K562 (cell line): Measurements from ENCODE around the gene CMTM4. TPM values are rescaled to one million over a fixed set of nuclear protein-coding genes. Genes with fewer than 3 reads are reported as not detected.

Source experiments
- ATAC-seq: fragments of 200-7000 bp; cut with Tn5 transposase; 3 replicates; pipeline ENCODE4 v1.9.1; 2020; ENCODE audit warnings: moderate library complexity
- BruUV-seq: library from RNA; stranded (reverse); fragments of 400-500 nt; replicated peaks from 2 replicates; lab custom pipeline; 2021; lab: Mats Ljungman, UMichigan
- CTCF ChIA-PET: fragments of 300-600 bp; formaldehyde crosslinking; extraction: SDS; loops from one replicate; lab custom pipeline; 2021; ENCODE audit warnings: low intra/inter-chr PET ratio; lab: Yijun Ruan, JAX
- POLR2A ChIA-PET: fragments of 300-600, 350-650 bp; sonication (Branson Sonifier 250); formaldehyde crosslinking; extraction: SDS; loops from one replicate; lab custom pipeline; 2021; ENCODE audit warnings: antibody characterized with exemption, inconsistent platforms; lab: Yijun Ruan, JAX
- DNase-seq, 4 experiments: peaks; one replicate each; pipeline versions ENCODE4 v3.0.0 to v3.0.0-alpha.2; 2011 to 2018; ENCODE audit warnings: low spot score in 3 of 4, mixed read lengths in 3 of 4; ENCODE audit errors: extremely low read depth in 1 of 4
- FAIRE-seq: peaks from 2 replicates; lab custom pipeline; 2011; peaks lifted over from hg19 to GRCh38; lab: Jason Lieb, UNC
- H2AFZ ChIP-seq: 2 replicates; pipeline ENCODE4 v1.6.0; 2011; ENCODE audit warnings: low read depth, low read length, control low read depth, inconsistent platforms
- H3K27ac ChIP-seq: fragments of 200-600 bp; 3 replicates; pipeline ENCODE4 v1.8.0; 2011; ENCODE audit warnings: low read depth, mild to moderate bottlenecking, control low read depth, inconsistent platforms, low read length, moderate library complexity, mixed read lengths; ENCODE audit errors: extremely low read depth
- H3K27me3 ChIP-seq, 2 experiments: fragments of 300-600 bp in 1 of 2; 2 replicates in 1 of 2; 3 replicates in 1 of 2; pipeline versions ENCODE4 v1.6.0 to v1.8.0; 2011; ENCODE audit warnings: inconsistent platforms in 2 of 2, low read length in 2 of 2, mild to moderate bottlenecking in 1 of 2, mixed read lengths in 1 of 2, moderate library complexity in 1 of 2; ENCODE audit not compliant: control insufficient read depth in 2 of 2, insufficient read depth in 2 of 2
- H3K36me3 ChIP-seq: fragments of 300-600 bp; 3 replicates; pipeline ENCODE4 v1.8.0; 2011; ENCODE audit warnings: mild to moderate bottlenecking, low read length, inconsistent platforms; ENCODE audit not compliant: control insufficient read depth, insufficient read depth
- H3K4me1 ChIP-seq, 2 experiments: fragments of 200-600 bp in 1 of 2; replicated peaks in 1 of 2; 2 replicates in 1 of 2; 3 replicates in 1 of 2; pipeline versions ENCODE4 v1.5.1 to v1.8.0; 2011; ENCODE audit warnings: inconsistent platforms in 2 of 2, low read length in 2 of 2, mild to moderate bottlenecking in 1 of 2, mixed read lengths in 1 of 2, moderate library complexity in 1 of 2; ENCODE audit not compliant: control insufficient read depth in 2 of 2, insufficient read depth in 2 of 2
- H3K4me2 ChIP-seq: 2 replicates; pipeline ENCODE4 v1.6.1; 2011; ENCODE audit warnings: low read length, control low read depth, inconsistent platforms, mixed read lengths; ENCODE audit not compliant: insufficient read depth
- H3K4me3 ChIP-seq: fragments of 200-600 bp; sonication (generic), shearing (Covaris generic); 2 replicates; pipeline ENCODE4 v1.5.1; 2016; ENCODE audit warnings: control low read depth, inconsistent platforms
- H3K79me2 ChIP-seq: fragments of 200-600 bp; 3 replicates; pipeline ENCODE4 v1.8.0; 2011; ENCODE audit warnings: low read length, inconsistent platforms; ENCODE audit not compliant: control insufficient read depth, insufficient read depth
- H3K9ac ChIP-seq, 2 experiments: 2 replicates each; pipeline versions ENCODE4 v1.6.0 to v1.6.1; 2011; ENCODE audit warnings: low read depth in 2 of 2, low read length in 2 of 2, control low read depth in 1 of 2, inconsistent platforms in 1 of 2, mild to moderate bottlenecking in 1 of 2, mixed read lengths in 1 of 2; ENCODE audit not compliant: insufficient read depth in 1 of 2
- H3K9me1 ChIP-seq: one replicate; pipeline ENCODE4 v1.6.0; 2011; ENCODE audit warnings: inconsistent platforms, mild to moderate bottlenecking, low read length, moderate library complexity; ENCODE audit not compliant: control insufficient read depth, insufficient read depth
- H3K9me3 ChIP-seq: replicated peaks from 2 replicates; pipeline ENCODE4 v1.5.1; 2011; ENCODE audit warnings: low read depth, low read length, inconsistent platforms; ENCODE audit not compliant: control insufficient read depth, insufficient read depth
- H4K20me1 ChIP-seq: replicated peaks from 2 replicates; pipeline ENCODE4 v1.6.1; 2011; ENCODE audit warnings: low read length, inconsistent platforms, mixed read lengths; ENCODE audit not compliant: control insufficient read depth, insufficient read depth
- FOXM1 ChIP-seq, 2 experiments: fragments of 450-650 bp in 1 of 2; sonication (generic) in 1 of 2; formaldehyde crosslinking in 1 of 2; IDR thresholded peaks; 2 replicates each; pipeline versions ENCODE4 v1.6.1 to v1.9.0; 2017 to 2022; ENCODE audit warnings: low read depth in 2 of 2, mild to moderate bottlenecking in 2 of 2, missing genetic modification reagents in 1 of 2, moderate library complexity in 1 of 2
- MCM2 ChIP-seq: fragments of 450-650 bp; IDR thresholded peaks from 2 replicates; pipeline ENCODE4 v1.6.1; 2017; ENCODE audit warnings: low read depth, mild to moderate bottlenecking
- SIN3B ChIP-seq: fragments of 450-650 bp; IDR thresholded peaks from 2 replicates; pipeline ENCODE4 v1.6.1; 2017; ENCODE audit warnings: low read depth, mild to moderate bottlenecking, moderate library complexity
- SNIP1 ChIP-seq: fragments of 450-650 bp; IDR thresholded peaks from 2 replicates; pipeline ENCODE4 v1.7.1; 2017; ENCODE audit warnings: low read depth, mild to moderate bottlenecking
- ZBTB7A ChIP-seq: IDR thresholded peaks from 2 replicates; pipeline ENCODE4 v1.6.1; 2011; ENCODE audit warnings: low read depth, mild to moderate bottlenecking, low read length, moderate library complexity, borderline replicate concordance; ENCODE audit not compliant: control insufficient read depth
- ZNF133 ChIP-seq: fragments of 250-450 bp; sonication (Bioruptor Pico); IDR thresholded peaks from 2 replicates; pipeline ENCODE4 v1.4.0; 2020; ENCODE audit warnings: mild to moderate bottlenecking
- ZNF165 ChIP-seq: fragments of 250-450 bp; sonication (Bioruptor Pico); IDR thresholded peaks from 2 replicates; pipeline ENCODE4 v1.4.0; 2020; ENCODE audit warnings: borderline replicate concordance
- WGBS: fragments of 100-300 bp; shearing (Covaris generic); methylation state at CpG from one replicate; pipeline ENCODE4 v1.1.6; 2016; ENCODE audit warnings: low coverage, mixed read lengths; ENCODE audit not compliant: insufficient coverage; ENCODE audit errors: missing lambda C conversion rate; 5-methylcytosine and 5-hydroxymethylcytosine counted together
- in situ Hi-C: fragments of 300-500 bp; cut with MboI; formaldehyde crosslinking; loops from 4 replicates; pipeline ENCODE4 v1.15.0; 2018; ENCODE audit warnings: inconsistent platforms, mixed read lengths
- intact Hi-C: fragments of 100-400 bp; cut with micrococcal nuclease; formaldehyde crosslinking; loops from 2 replicates; pipeline ENCODE4 v1.14.2; 2022
- polyA plus RNA-seq, 8 experiments: library from polyadenylated mRNA; depleted of rRNA in 4 of 8; stranded (reverse) in 5 of 8; unstranded in 3 of 8; fragments of >200 nt; fragmentation: Nextera tagmentation in 2 of 8; fragmentation: Illumina TruSeq in 1 of 8; extraction: Ambion mirVana in 2 of 8; extraction: Trizol in 1 of 8; gene quantifications; 2 replicates each; pipeline versions ENCODE4 v1.2.1 to v1.2.3, GENCODE V29; 2011 to 2014; ENCODE audit warnings: inconsistent platforms in 1 of 8, missing spikeins in 1 of 8
- total RNA-seq, 7 experiments: library from RNA; depleted of rRNA in 6 of 7; stranded (reverse); fragments of >200 nt in 6 of 7; fragmentation: Illumina TruSeq in 2 of 7; extraction: Trizol in 2 of 7; gene quantifications; 2 replicates each; pipeline versions ENCODE4 v1.2.1 to v1.2.3, GENCODE V29; 2011 to 2021; ENCODE audit warnings: low replicate concordance in 1 of 7
- TF ChIP-seq, protein P1 (sequence below): fragments of 250-450 bp; sonication (Bioruptor Pico); IDR thresholded peaks from 2 replicates; pipeline ENCODE4 v1.4.0; 2020
- TF ChIP-seq, protein P2 (sequence below): fragments of 450-650 bp; IDR thresholded peaks from 2 replicates; pipeline ENCODE4 v1.6.1; 2016; ENCODE audit warnings: low read depth

The CMTM4 gene
- total and polyA plus RNA-seq, 9 of the 15 experiments (the other 6 are each of a cell fraction or from before 2014, with no cell fraction given), result 2.0 to 21.3 (median 12.5) TPM

DNA sequence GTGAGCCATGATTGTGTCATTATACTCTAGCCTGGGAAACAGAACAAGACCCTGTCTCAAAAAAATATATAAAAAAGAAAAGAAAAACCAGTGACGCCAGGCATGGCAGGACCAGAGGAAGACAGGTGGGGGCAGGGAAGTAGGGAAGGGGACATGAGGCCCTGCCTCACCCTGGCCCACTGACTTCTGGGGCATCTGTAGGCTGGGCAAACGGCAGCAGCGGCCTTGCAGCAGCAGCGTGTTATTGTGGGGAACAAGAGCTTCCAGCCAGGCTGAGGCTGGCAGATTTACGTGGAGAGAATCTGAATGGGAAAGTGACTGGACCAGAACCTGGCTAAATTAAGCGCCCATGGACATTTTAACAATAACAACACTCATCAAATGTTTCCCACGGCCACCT is 19.4 kb downstream of the CMTM4 start:
- Histone ChIP-seq H3K27me3 (no peaks in the 10 kb centered on the region), H3K27ac (no peak overlapping the region), H3K9me1 (no peaks in the 10 kb centered on the region), H4K20me1 (no peaks in the 10 kb centered on the region), H2AFZ (no peak overlapping the region), H3K9me3 (no peaks in the 10 kb centered on the region), H3K4me2 (no peak overlapping the region), H3K9ac (no peak overlapping the region), H3K4me3 (no peak overlapping the region), H3K4me1 (no peaks in the 10 kb centered on the region), H3K36me3 (peaks cover 15% of the 10 kb centered on the region; the same call in 2 of the 3 replicates), H3K79me2 (no peaks in the 10 kb centered on the region)
- ChIA-PET POLR2A (interaction anchor here (1.5 to 2.1 kb wide), 2 partner anchors 10 to 15 kb away, joined by 3 to 8 read pairs; no protein-coding TSS in a partner anchor), CTCF (no interaction called here)
- ATAC-seq (no peak), FAIRE-seq (no peak), DNase-seq (no peak)
- intact Hi-C loops, result no loop called here
- WGBS, result 91% methylated on average over 7 of the region's 7 CpGs
- in situ Hi-C loops, result no loop called here
- BruUV-seq, result no TSS peak
- no peak for TF ChIP-seq FOXM1 (IDR thresholded peaks at IDR 0.05; ENCODE audit: low read depth)
- TF ChIP-seq FOXM1 (CRISPR knock-in tag; IDR thresholded peaks at IDR 0.05; ENCODE audit: low read depth), result no peak
- TF ChIP-seq SIN3B, result no peak
- TF ChIP-seq, protein P1, sequence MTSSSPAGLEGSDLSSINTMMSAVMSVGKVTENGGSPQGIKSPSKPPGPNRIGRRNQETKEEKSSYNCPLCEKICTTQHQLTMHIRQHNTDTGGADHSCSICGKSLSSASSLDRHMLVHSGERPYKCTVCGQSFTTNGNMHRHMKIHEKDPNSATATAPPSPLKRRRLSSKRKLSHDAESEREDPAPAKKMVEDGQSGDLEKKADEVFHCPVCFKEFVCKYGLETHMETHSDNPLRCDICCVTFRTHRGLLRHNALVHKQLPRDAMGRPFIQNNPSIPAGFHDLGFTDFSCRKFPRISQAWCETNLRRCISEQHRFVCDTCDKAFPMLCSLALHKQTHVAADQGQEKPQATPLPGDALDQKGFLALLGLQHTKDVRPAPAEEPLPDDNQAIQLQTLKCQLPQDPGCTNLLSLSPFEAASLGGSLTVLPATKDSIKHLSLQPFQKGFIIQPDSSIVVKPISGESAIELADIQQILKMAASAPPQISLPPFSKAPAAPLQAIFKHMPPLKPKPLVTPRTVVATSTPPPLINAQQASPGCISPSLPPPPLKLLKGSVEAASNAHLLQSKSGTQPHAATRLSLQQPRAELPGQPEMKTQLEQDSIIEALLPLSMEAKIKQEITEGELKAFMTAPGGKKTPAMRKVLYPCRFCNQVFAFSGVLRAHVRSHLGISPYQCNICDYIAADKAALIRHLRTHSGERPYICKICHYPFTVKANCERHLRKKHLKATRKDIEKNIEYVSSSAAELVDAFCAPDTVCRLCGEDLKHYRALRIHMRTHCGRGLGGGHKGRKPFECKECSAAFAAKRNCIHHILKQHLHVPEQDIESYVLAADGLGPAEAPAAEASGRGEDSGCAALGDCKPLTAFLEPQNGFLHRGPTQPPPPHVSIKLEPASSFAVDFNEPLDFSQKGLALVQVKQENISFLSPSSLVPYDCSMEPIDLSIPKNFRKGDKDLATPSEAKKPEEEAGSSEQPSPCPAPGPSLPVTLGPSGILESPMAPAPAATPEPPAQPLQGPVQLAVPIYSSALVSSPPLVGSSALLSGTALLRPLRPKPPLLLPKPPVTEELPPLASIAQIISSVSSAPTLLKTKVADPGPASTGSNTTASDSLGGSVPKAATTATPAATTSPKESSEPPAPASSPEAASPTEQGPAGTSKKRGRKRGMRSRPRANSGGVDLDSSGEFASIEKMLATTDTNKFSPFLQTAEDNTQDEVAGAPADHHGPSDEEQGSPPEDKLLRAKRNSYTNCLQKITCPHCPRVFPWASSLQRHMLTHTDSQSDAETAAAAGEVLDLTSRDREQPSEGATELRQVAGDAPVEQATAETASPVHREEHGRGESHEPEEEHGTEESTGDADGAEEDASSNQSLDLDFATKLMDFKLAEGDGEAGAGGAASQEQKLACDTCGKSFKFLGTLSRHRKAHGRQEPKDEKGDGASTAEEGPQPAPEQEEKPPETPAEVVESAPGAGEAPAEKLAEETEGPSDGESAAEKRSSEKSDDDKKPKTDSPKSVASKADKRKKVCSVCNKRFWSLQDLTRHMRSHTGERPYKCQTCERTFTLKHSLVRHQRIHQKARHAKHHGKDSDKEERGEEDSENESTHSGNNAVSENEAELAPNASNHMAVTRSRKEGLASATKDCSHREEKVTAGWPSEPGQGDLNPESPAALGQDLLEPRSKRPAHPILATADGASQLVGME (CRISPR knock-in tag), result no peak
- TF ChIP-seq SNIP1, result no peak
- TF ChIP-seq ZBTB7A, result no peak
- no peak for TF ChIP-seq MCM2
- no peak for TF ChIP-seq ZNF133 (CRISPR knock-in tag)
- TF ChIP-seq, protein P2, sequence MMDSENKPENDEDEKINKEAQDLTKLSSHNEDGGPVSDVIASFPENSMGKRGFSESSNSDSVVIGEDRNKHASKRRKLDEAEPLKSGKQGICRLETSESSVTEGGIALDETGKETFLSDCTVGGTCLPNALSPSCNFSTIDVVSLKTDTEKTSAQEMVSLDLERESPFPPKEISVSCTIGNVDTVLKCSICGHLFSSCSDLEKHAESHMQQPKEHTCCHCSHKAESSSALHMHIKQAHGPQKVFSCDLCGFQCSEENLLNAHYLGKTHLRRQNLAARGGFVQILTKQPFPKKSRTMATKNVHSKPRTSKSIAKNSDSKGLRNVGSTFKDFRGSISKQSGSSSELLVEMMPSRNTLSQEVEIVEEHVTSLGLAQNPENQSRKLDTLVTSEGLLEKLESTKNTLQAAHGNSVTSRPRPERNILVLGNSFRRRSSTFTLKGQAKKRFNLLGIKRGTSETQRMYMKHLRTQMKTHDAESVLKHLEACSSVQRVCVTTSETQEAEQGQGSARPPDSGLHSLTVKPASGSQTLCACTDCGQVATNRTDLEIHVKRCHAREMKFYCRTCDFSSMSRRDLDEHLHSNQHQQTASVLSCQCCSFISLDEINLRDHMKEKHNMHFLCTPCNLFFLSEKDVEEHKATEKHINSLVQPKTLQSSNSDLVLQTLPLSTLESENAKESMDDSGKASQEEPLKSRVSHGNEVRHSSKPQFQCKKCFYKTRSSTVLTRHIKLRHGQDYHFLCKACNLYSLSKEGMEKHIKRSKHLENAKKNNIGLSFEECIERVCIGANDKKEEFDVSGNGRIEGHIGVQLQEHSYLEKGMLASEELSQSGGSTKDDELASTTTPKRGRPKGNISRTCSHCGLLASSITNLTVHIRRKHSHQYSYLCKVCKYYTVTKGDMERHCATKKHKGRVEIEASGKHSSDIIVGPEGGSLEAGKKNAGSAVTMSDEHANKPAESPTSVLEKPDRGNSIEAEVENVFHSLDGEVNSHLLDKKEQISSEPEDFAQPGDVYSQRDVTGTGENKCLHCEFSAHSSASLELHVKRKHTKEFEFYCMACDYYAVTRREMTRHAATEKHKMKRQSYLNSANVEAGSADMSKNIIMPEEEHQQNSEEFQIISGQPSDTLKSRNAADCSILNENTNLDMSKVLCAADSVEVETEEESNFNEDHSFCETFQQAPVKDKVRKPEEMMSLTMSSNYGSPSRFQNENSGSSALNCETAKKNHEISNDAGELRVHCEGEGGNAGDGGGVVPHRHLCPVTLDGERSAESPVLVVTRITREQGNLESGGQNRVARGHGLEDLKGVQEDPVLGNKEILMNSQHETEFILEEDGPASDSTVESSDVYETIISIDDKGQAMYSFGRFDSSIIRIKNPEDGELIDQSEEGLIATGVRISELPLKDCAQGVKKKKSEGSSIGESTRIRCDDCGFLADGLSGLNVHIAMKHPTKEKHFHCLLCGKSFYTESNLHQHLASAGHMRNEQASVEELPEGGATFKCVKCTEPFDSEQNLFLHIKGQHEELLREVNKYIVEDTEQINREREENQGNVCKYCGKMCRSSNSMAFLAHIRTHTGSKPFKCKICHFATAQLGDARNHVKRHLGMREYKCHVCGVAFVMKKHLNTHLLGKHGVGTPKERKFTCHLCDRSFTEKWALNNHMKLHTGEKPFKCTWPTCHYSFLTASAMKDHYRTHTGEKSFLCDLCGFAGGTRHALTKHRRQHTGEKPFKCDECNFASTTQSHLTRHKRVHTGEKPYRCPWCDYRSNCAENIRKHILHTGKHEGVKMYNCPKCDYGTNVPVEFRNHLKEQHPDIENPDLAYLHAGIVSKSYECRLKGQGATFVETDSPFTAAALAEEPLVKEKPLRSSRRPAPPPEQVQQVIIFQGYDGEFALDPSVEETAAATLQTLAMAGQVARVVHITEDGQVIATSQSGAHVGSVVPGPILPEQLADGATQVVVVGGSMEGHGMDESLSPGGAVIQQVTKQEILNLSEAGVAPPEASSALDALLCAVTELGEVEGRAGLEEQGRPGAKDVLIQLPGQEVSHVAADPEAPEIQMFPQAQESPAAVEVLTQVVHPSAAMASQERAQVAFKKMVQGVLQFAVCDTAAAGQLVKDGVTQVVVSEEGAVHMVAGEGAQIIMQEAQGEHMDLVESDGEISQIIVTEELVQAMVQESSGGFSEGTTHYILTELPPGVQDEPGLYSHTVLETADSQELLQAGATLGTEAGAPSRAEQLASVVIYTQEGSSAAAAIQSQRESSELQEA, result no peak
- TF ChIP-seq ZNF165 (CRISPR knock-in tag), result no peak
